Measurements from ENCODE around the gene ENPP5. TPM values are rescaled to one million over a fixed set of nuclear protein-coding genes. Genes with fewer than 3 reads are reported as not detected.
"Not testable (repeated sequence)": the region's sequence is repeated elsewhere in the genome, so short reads cannot be mapped to it uniquely, and the experiment has no call there.

ENPP5 gene
- total RNA-seq, 2 experiments from 2014 or later: 0.40 to 0.68 TPM

- Mint-ChIP-seq H3K27me3 (peaks cover 2% of the 10 kb centered on the region), H3K36me3 (ENCODE audit: low read depth) (no peaks in the 10 kb centered on the region), H3K4me3 (no peak overlapping the region), H3K9me3 (no peaks in the 10 kb centered on the region), H3K27ac (no peak overlapping the region), H3K4me1 (ENCODE audit: low read depth) (no peaks in the 10 kb centered on the region)
- ChIA-PET CTCF (no interaction called here), POLR2A (no interaction called here)
- DNase-seq (no peak), ATAC-seq (no peak)
- TF ChIP-seq CTCF (IDR thresholded peaks at IDR 0.05): no peak
- intact Hi-C loops (cut with micrococcal nuclease): no loop called here
Measured at GRCh38 chr6:46160102-46160501, 10.7 kb downstream of the ENPP5 start.

GRCh38 chr6:46159229-46159628, 11.6 kb downstream of the ENPP5 start:
- no peak for TF ChIP-seq CTCF (IDR thresholded peaks at IDR 0.05)
- H3K4me1 Mint-ChIP-seq (ENCODE audit: low read depth): no peaks in the 10 kb centered on the region
- no peak overlapping the region for H3K4me3 Mint-ChIP-seq
- H3K27ac Mint-ChIP-seq: no peak overlapping the region
- DNase-seq: no peak
- POLR2A ChIA-PET: no interaction called here
- no peaks in the 10 kb centered on the region for H3K9me3 Mint-ChIP-seq
- H3K36me3 Mint-ChIP-seq (ENCODE audit: low read depth): no peaks in the 10 kb centered on the region
- H3K27me3 Mint-ChIP-seq: peaks cover 2% of the 10 kb centered on the region
- intact Hi-C loops (cut with micrococcal nuclease): no loop called here
- CTCF ChIA-PET: no interaction called here
- no peak for ATAC-seq

GRCh38 chr6:46156701-46157100, 14.1 kb downstream of the ENPP5 start:
- H3K36me3 Mint-ChIP-seq (ENCODE audit: low read depth): no peaks in the 10 kb centered on the region
- POLR2A ChIA-PET: no interaction called here
- TF ChIP-seq CTCF (IDR thresholded peaks at IDR 0.05): no peak
- CTCF ChIA-PET: no interaction called here
- H3K27me3 Mint-ChIP-seq: peaks cover 2% of the 10 kb centered on the region
- no peak for DNase-seq
- H3K27ac Mint-ChIP-seq: no peak overlapping the region
- H3K4me3 Mint-ChIP-seq: no peak overlapping the region
- H3K9me3 Mint-ChIP-seq: no peaks in the 10 kb centered on the region
- ATAC-seq: no peak
- intact Hi-C loops (cut with micrococcal nuclease): no loop called here
- H3K4me1 Mint-ChIP-seq (ENCODE audit: low read depth): no peaks in the 10 kb centered on the region

- POLR2A ChIA-PET; H3K27ac Mint-ChIP-seq; intact Hi-C loops (cut with micrococcal nuclease); H3K4me1 Mint-ChIP-seq (ENCODE audit: low read depth); H3K27me3 Mint-ChIP-seq; H3K36me3 Mint-ChIP-seq (ENCODE audit: low read depth); H3K4me3 Mint-ChIP-seq; ATAC-seq; DNase-seq; H3K9me3 Mint-ChIP-seq; CTCF ChIA-PET: not testable (repeated sequence)
Measured at GRCh38 chr6:46149066-46149465, 21.7 kb downstream of the ENPP5 start.

GRCh38 chr6:46144270-46144669, 26.5 kb downstream of the ENPP5 start:
- CTCF ChIA-PET: no interaction called here

More at GRCh38 chr6:46144270-46144669, 26.5 kb downstream of the ENPP5 start:
- intact Hi-C loops (cut with micrococcal nuclease): no loop called here
- no peaks in the 10 kb centered on the region for H3K9me3 Mint-ChIP-seq
- H3K27me3 Mint-ChIP-seq: no peaks in the 10 kb centered on the region
- no peak for ATAC-seq
- no peak for TF ChIP-seq CTCF (IDR thresholded peaks at IDR 0.05)
- H3K4me3 Mint-ChIP-seq: no peak overlapping the region
- peaks cover 7% of the 10 kb centered on the region for H3K36me3 Mint-ChIP-seq (ENCODE audit: low read depth)
- no peak overlapping the region for H3K27ac Mint-ChIP-seq
- DNase-seq: no peak
- H3K4me1 Mint-ChIP-seq (ENCODE audit: low read depth): no peaks in the 10 kb centered on the region
- POLR2A ChIA-PET: interaction anchor here (0.6 kb wide), 1 partner anchor 373 kb away, joined by 3 read pairs; no protein-coding TSS in a partner anchor

Data from activated CD8-positive, alpha-beta T cell treated with anti-CD3 and anti-CD28 coated beads for 36 hours (primary cell).